ENCODE measurements around the gene GTF2F2.

DNA sequence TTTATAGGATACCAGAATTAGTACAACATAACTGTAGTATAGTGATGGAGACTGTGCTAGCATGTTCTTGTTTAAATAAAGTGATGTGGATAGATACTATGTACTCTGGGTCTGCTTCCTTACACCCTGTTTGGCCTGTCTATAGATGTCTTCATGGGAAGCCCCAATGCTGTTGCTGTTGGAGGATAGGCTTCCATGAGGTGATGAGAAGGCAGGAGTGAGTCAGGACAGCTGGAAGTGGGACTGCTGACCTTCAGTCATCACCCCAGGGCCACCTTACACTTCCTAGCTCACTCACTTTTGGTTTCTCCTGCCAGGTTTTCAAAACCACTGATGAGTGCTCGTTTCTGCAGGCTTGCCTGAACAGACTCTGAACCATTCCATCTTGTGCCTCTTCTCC, 76.3 kb downstream of the GTF2F2 start:
- TF ChIP-seq, protein P1, sequence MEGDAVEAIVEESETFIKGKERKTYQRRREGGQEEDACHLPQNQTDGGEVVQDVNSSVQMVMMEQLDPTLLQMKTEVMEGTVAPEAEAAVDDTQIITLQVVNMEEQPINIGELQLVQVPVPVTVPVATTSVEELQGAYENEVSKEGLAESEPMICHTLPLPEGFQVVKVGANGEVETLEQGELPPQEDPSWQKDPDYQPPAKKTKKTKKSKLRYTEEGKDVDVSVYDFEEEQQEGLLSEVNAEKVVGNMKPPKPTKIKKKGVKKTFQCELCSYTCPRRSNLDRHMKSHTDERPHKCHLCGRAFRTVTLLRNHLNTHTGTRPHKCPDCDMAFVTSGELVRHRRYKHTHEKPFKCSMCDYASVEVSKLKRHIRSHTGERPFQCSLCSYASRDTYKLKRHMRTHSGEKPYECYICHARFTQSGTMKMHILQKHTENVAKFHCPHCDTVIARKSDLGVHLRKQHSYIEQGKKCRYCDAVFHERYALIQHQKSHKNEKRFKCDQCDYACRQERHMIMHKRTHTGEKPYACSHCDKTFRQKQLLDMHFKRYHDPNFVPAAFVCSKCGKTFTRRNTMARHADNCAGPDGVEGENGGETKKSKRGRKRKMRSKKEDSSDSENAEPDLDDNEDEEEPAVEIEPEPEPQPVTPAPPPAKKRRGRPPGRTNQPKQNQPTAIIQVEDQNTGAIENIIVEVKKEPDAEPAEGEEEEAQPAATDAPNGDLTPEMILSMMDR (IDR thresholded peaks at IDR 0.05), result no peak
- no peak for TF ChIP-seq POLR2A (IDR thresholded peaks at IDR 0.05)
